Nucleus accumbens (tissue), 56 donors: Measurements from ENCODE around the gene EBF3.

Experiments used
- DNase-seq, 56 donors: peaks; one replicate each; lab custom pipeline; 2025; lab: John Stamatoyannopoulos, UW

The EBF3 gene

GRCh38 chr10:129972145-129972965 is 8.3 kb upstream of the EBF3 start:
- DNase-seq = no peak

GRCh38 chr10:129971381-129972144 is 7.5 kb upstream of the EBF3 start:
- DNase-seq = peak in 7 of 56 donors; percentile 7 to 35 (median 17)

GRCh38 chr10:129970465-129971364 is 6.6 kb upstream of the EBF3 start:
- no peak for DNase-seq

- DNase-seq = no peak
These were observed 5.9 kb upstream of the EBF3 start for GRCh38 chr10:129969911-129970464.

- no peak for DNase-seq
These were observed 5.3 kb upstream of the EBF3 start for GRCh38 chr10:129969184-129969910.

GRCh38 chr10:129968853-129969183 is 4.7 kb upstream of the EBF3 start:
- DNase-seq = peak in 1 of 56 donors; percentile 9

GRCh38 chr10:129968020-129968852 is 4.2 kb upstream of the EBF3 start:
- DNase-seq = no peak

- no peak for DNase-seq
These were observed 3.5 kb upstream of the EBF3 start for GRCh38 chr10:129967579-129968019.

GRCh38 chr10:129966889-129967578 is 3.0 kb upstream of the EBF3 start:
- no peak for DNase-seq

- DNase-seq = no peak
These were observed 2.4 kb upstream of the EBF3 start for GRCh38 chr10:129966370-129966888.

GRCh38 chr10:129965959-129966358 is 1.9 kb upstream of the EBF3 start:
- DNase-seq = no peak

- DNase-seq = no peak
These were observed 1.3 kb upstream of the EBF3 start for GRCh38 chr10:129965425-129965808.

- no peak for DNase-seq
These were observed 744 bp upstream of the EBF3 start for GRCh38 chr10:129964611-129965424.

GRCh38 chr10:129962872-129963640 is 1.0 kb downstream of the EBF3 start:
- no peak for DNase-seq

- no peak for DNase-seq
These were observed 1.8 kb downstream of the EBF3 start for GRCh38 chr10:129962031-129962871.
